Ovary (tissue), 9 donors: ENCODE measurements around the gene LPGAT1. TPM values are rescaled to one million over a fixed set of nuclear protein-coding genes. Genes with fewer than 3 reads are reported as not detected.

Experiments
- DNase-seq, 5 donors: peaks; one replicate each; pipeline ENCODE4 v3.0.0-alpha.2; 2019 to 2020
- H3K27ac ChIP-seq, 2 donors: fragments of 200-600 bp; one replicate each; pipeline versions ENCODE4 v1.5.1 to v1.8.0; 2019 to 2022
- H3K27me3 ChIP-seq: fragments of 200-600 bp; one replicate; pipeline ENCODE4 v1.8.0; 2022
- H3K36me3 ChIP-seq: fragments of 200-600 bp; sonication (generic); one replicate; pipeline ENCODE4 v1.5.1; 2019
- H3K4me1 ChIP-seq: one replicate; pipeline ENCODE4 v1.8.1; 2013; ENCODE audit warnings: mild to moderate bottlenecking, moderate library complexity; ENCODE audit not compliant: insufficient read depth
- H3K4me3 ChIP-seq: fragments of 200-600 bp; sonication (generic); one replicate; pipeline ENCODE4 v1.5.1; 2017
- H3K9me3 ChIP-seq, 2 donors: fragments of 200-600 bp in 1 of 2; sonication (generic) in 1 of 2; one replicate each; pipeline versions ENCODE4 v1.5.1 to v1.8.1; 2013 to 2019; ENCODE audit warnings: mild to moderate bottlenecking in 1 of 2, moderate library complexity in 1 of 2
- CTCF ChIP-seq, 3 donors: fragments of 450-650 bp in 2 of 3; fragments of 200-600 bp in 1 of 3; IDR thresholded peaks; one replicate each; pipeline versions ENCODE4 v1.5.1 to v1.8.0; 2016 to 2022; ENCODE audit warnings: antibody characterized with exemption in 3 of 3, mild to moderate bottlenecking in 1 of 3
- EP300 ChIP-seq: sonication (generic); formaldehyde crosslinking; IDR thresholded peaks from one replicate; pipeline ENCODE4 v1.6.1; 2017; ENCODE audit warnings: antibody characterized with exemption
- POLR2A ChIP-seq: fragments of 450-650 bp; IDR thresholded peaks from one replicate; pipeline ENCODE4 v1.6.1; 2017; ENCODE audit warnings: antibody characterized with exemption, mild to moderate bottlenecking, moderate library complexity
- WGBS, 3 donors: extraction: QIAGEN DNeasy Blood & Tissue Kit in 1 of 3; methylation state at CpG; one replicate each; pipeline versions ENCODE4 v1.1.5 to v1.1.7; 2013 to 2017; 5-methylcytosine and 5-hydroxymethylcytosine counted together
- intact Hi-C, 4 donors: fragments of 100-400 bp; cut with DNase I; formaldehyde crosslinking; loops; one replicate each; pipeline versions ENCODE4 v1.11.0 to v1.15.1; 2022 to 2023
- polyA plus RNA-seq, 2 donors: library from polyadenylated mRNA; stranded (reverse); fragments of 200-250 nt in 1 of 2; fragments of 350-450 nt in 1 of 2; fragmentation: Illumina TruSeq in 1 of 2; extraction: RNeasy Lipid Tissue Mini Kit (QIAGEN cat#74804) in 1 of 2; gene quantifications; one replicate each; pipeline ENCODE4 v1.2.3, GENCODE V29; 2013 to 2014
- total RNA-seq, 7 donors: library from RNA; depleted of rRNA in 2 of 7; stranded (reverse); fragments of >200 nt in 2 of 7; fragmentation: NEBNext Ultra II Directional in 3 of 7; extraction: Animal tissue kit (Norgen Biotek cat#: 25700) in 3 of 7; gene quantifications; one replicate each; pipeline versions ENCODE4 v1.1.0 to v1.2.4, GENCODE V29; 2016 to 2023
- donor health status: DM: no; HTN: no; CAD: no; lungs with moderate emphysema.
- donor health status: DM: no; HTN: no; CAD: no.
- donor health status: Bipolar disorder and iron deficiency.
- donor health status: DM: yes; HTN: yes; CAD: no.
- donor health status: DM: no; HTN: no; CAD: no.
- donor health status: DM: yes; HTN: yes; CAD: no.

The LPGAT1 gene
- total and polyA plus RNA-seq, 9 donors = 6.3 to 32.7 (median 26.1) TPM

GRCh38 chr1:211731456-211732292 lies 98.9 kb downstream of the LPGAT1 start:
- whole genome bisulfite sequencing, 3 donors = 70 to 84% (median 72%) methylated on average over 5 of the region's 5 CpGs
- no peak for DNase-seq
- Histone ChIP-seq H3K27me3 (no peaks in the 10 kb centered on the region), H3K4me3 (no peak overlapping the region), H3K36me3 (no peaks in the 10 kb centered on the region), H3K9me3 (no peaks in the 10 kb centered on the region), H3K27ac (no peak overlapping the region), H3K4me1 (peaks cover 5% of the 10 kb centered on the region)
- intact Hi-C loops = no loop called here
- TF ChIP-seq CTCF (IDR thresholded peaks at IDR 0.05) (no peak), EP300 (no peak), POLR2A (no peak)

GRCh38 chr1:211730347-211730746 lies 100.2 kb downstream of the LPGAT1 start:
- 89 to 96% (median 94%) methylated on average over 4 of the region's 4 CpGs for WGBS, 3 donors
- Histone ChIP-seq H3K4me3 (no peak overlapping the region), H3K9me3 (no peaks in the 10 kb centered on the region), H3K4me1 (peaks cover 2% of the 10 kb centered on the region), H3K27ac (no peak overlapping the region), H3K36me3 (no peaks in the 10 kb centered on the region), H3K27me3 (no peaks in the 10 kb centered on the region)
- intact Hi-C loops = no loop called here
- TF ChIP-seq CTCF (IDR thresholded peaks at IDR 0.05) (no peak), EP300 (no peak), POLR2A (no peak)
- no peak for DNase-seq

GRCh38 chr1:211729238-211729637 lies 101.3 kb downstream of the LPGAT1 start:
- no peak overlapping the region for H3K4me3 ChIP-seq
- H3K27me3 ChIP-seq = no peaks in the 10 kb centered on the region
- no peak overlapping the region for H3K27ac ChIP-seq
- intact Hi-C loops = no loop called here
- no peaks in the 10 kb centered on the region for H3K9me3 ChIP-seq
- no peak for DNase-seq
- TF ChIP-seq POLR2A = no peak
- TF ChIP-seq CTCF (IDR thresholded peaks at IDR 0.05) = no peak
- no peak for TF ChIP-seq EP300
- WGBS, 3 donors = 94 to 96% (median 96%) methylated on average over 7 of the region's 7 CpGs
- no peaks in the 10 kb centered on the region for H3K36me3 ChIP-seq
- H3K4me1 ChIP-seq = peaks cover 1% of the 10 kb centered on the region

- no peak for DNase-seq
- Histone ChIP-seq H3K27me3 (no peaks in the 10 kb centered on the region), H3K27ac (no peak overlapping the region), H3K4me3 (no peak overlapping the region), H3K36me3 (no peaks in the 10 kb centered on the region), H3K9me3 (no peaks in the 10 kb centered on the region), H3K4me1 (peaks cover 1% of the 10 kb centered on the region)
- 58 to 60% (median 58%) methylated on average over 4 of the region's 4 CpGs for WGBS, 3 donors
- intact Hi-C loops = no loop called here
- TF ChIP-seq POLR2A (no peak), EP300 (no peak), CTCF (IDR thresholded peaks at IDR 0.05) (no peak)
Measured at GRCh38 chr1:211726467-211726995, 104.0 kb downstream of the LPGAT1 start.
